ENCODE measurements around the gene FAM111B. TPM values are rescaled to one million over a fixed set of nuclear protein-coding genes. Genes with fewer than 3 reads are reported as not detected.

Gene FAM111B
- total RNA-seq, 1 experiment from 2014 or later = 10.7 TPM

DNA sequence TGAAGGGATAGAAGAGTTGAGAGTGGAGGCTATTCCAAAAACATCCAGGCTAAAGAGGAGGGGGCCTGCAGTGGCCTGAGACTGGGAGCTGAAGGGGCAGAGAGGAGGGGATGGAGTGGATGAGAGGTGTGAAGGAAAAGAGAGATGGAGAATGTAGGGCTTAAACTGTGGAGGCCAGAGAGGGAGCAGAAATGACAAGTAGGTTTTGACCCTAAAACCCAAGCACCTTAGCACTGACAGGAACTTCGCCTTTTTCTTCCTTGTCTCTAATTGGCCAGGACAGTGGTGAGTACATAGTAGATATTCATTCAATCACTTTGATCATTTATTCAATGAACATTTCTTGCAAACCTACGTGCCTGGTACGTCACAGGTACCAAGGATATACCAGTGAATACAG lies 7.3 kb downstream of the FAM111B start:
- ChIA-PET CTCF (interaction anchor here (0.6 kb wide), 1 partner anchor 369 kb away, joined by 3 read pairs; no protein-coding TSS in a partner anchor), POLR2A (no interaction called here), RAD21 (ENCODE audit: low non-redundant PET in 1 of 2, low total read pairs in 2 of 2, uncharacterized antibody in 2 of 2, unreplicated experiment in 2 of 2) (no interaction called here)
- no TSS peak for BruUV-seq (replicated peaks)
- Histone ChIP-seq H3K4me1 (ENCODE audit: control insufficient read depth in 1 of 2, insufficient read depth in 2 of 2, low read length in 2 of 2) (no peaks in the 10 kb centered on the region), H3K9me3 (ENCODE audit: control insufficient read depth in 1 of 2, insufficient read depth in 1 of 2, low read depth in 1 of 2, low read length in 2 of 2) (peaks cover 0 to 6% of the 10 kb centered on the region in 2 experiments; a peak in 3 of 4 replicates), H3K79me2 (ENCODE audit: insufficient read depth, low read length) (no peaks in the 10 kb centered on the region), H3K27me3 (ENCODE audit: insufficient read depth, low read length) (no peaks in the 10 kb centered on the region), H4K20me1 (ENCODE audit: insufficient read depth) (no peaks in the 10 kb centered on the region), H3K27ac (ENCODE audit: low read depth, low read length) (no peak overlapping the region), H2AFZ (ENCODE audit: low read depth, low read length, poor library complexity, severe bottlenecking) (no peak overlapping the region), H3K9me2 (ENCODE audit: insufficient read depth) (no peaks in the 10 kb centered on the region), H3K4me2 (ENCODE audit: low read length) (no peak overlapping the region), H3K9ac (ENCODE audit: low read length) (no peak overlapping the region), H3K36me3 (ENCODE audit: control insufficient read depth in 1 of 2, insufficient read depth in 2 of 2, low read length in 2 of 2) (0 out of 4 replicates have a peak, but pooled peaks cover 3 to 12% of the 10 kb centered on the region in 2 experiments), H3K4me3 (replicated peaks in 1 of 2; ENCODE audit: low read depth in 1 of 2, low read length in 2 of 2) (no peak overlapping the region)
- intact Hi-C loops (cut with micrococcal nuclease) = no loop called here
- TF ChIP-seq CEBPB (IDR thresholded peaks at IDR 0.05; ENCODE audit: low read depth) = no peak
- TF ChIP-seq YY1 (IDR thresholded peaks at IDR 0.05; ENCODE audit: extremely low read depth, insufficient replicate concordance, low read depth, low read length) = no peak
- TF ChIP-seq ZFX (IDR thresholded peaks at IDR 0.05) = no peak
- TF ChIP-seq, protein P1, sequence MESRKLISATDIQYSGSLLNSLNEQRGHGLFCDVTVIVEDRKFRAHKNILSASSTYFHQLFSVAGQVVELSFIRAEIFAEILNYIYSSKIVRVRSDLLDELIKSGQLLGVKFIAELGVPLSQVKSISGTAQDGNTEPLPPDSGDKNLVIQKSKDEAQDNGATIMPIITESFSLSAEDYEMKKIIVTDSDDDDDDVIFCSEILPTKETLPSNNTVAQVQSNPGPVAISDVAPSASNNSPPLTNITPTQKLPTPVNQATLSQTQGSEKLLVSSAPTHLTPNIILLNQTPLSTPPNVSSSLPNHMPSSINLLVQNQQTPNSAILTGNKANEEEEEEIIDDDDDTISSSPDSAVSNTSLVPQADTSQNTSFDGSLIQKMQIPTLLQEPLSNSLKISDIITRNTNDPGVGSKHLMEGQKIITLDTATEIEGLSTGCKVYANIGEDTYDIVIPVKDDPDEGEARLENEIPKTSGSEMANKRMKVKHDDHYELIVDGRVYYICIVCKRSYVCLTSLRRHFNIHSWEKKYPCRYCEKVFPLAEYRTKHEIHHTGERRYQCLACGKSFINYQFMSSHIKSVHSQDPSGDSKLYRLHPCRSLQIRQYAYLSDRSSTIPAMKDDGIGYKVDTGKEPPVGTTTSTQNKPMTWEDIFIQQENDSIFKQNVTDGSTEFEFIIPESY (IDR thresholded peaks at IDR 0.05; ENCODE audit: extremely low read depth, insufficient replicate concordance, low read length) = no peak
- TF ChIP-seq, protein P2, sequence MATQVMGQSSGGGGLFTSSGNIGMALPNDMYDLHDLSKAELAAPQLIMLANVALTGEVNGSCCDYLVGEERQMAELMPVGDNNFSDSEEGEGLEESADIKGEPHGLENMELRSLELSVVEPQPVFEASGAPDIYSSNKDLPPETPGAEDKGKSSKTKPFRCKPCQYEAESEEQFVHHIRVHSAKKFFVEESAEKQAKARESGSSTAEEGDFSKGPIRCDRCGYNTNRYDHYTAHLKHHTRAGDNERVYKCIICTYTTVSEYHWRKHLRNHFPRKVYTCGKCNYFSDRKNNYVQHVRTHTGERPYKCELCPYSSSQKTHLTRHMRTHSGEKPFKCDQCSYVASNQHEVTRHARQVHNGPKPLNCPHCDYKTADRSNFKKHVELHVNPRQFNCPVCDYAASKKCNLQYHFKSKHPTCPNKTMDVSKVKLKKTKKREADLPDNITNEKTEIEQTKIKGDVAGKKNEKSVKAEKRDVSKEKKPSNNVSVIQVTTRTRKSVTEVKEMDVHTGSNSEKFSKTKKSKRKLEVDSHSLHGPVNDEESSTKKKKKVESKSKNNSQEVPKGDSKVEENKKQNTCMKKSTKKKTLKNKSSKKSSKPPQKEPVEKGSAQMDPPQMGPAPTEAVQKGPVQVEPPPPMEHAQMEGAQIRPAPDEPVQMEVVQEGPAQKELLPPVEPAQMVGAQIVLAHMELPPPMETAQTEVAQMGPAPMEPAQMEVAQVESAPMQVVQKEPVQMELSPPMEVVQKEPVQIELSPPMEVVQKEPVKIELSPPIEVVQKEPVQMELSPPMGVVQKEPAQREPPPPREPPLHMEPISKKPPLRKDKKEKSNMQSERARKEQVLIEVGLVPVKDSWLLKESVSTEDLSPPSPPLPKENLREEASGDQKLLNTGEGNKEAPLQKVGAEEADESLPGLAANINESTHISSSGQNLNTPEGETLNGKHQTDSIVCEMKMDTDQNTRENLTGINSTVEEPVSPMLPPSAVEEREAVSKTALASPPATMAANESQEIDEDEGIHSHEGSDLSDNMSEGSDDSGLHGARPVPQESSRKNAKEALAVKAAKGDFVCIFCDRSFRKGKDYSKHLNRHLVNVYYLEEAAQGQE (IDR thresholded peaks at IDR 0.05; ENCODE audit: low read depth) = no peak
- TF ChIP-seq CBX3 (IDR thresholded peaks at IDR 0.05; ENCODE audit: low read depth) = no peak
- TF ChIP-seq SP1 (IDR thresholded peaks at IDR 0.05; ENCODE audit: low read depth) = no peak
- DNase-seq (ENCODE audit: low read depth, low spot score) (no peak), ATAC-seq (no peak)

Data from HCT116 (cell line).